Upper lobe of left lung (tissue), 6 donors: Measurements from ENCODE around the gene APOB. TPM values are rescaled to one million over a fixed set of nuclear protein-coding genes. Genes with fewer than 3 reads are reported as not detected.

Source experiments
- ATAC-seq, 2 donors: fragments of 200-7000 bp; cut with Tn5 transposase; one replicate each; pipeline ENCODE4 v1.9.1; 2022; ENCODE audit warnings: mild to moderate bottlenecking in 2 of 2, moderate library complexity in 2 of 2; ENCODE audit not compliant: low FRiP score in 2 of 2
- DNase-seq, 2 donors: peaks; one replicate each; pipeline ENCODE4 v3.0.0-alpha.2; 2019 to 2020
- H3K27ac ChIP-seq, 4 donors: fragments of 200-600 bp; sonication (generic); one replicate each; pipeline ENCODE4 v1.5.1; 2016 to 2019
- H3K27me3 ChIP-seq, 4 donors: fragments of 200-600 bp; sonication (generic); one replicate each; pipeline ENCODE4 v1.5.1; 2017 to 2019
- H3K36me3 ChIP-seq, 4 donors: fragments of 200-600 bp; sonication (generic); one replicate each; pipeline ENCODE4 v1.5.1; 2016 to 2019
- H3K4me1 ChIP-seq, 4 donors: fragments of 200-600 bp; sonication (generic); one replicate each; pipeline ENCODE4 v1.5.1; 2018 to 2019
- H3K4me3 ChIP-seq, 4 donors: fragments of 200-600 bp; sonication (generic); one replicate each; pipeline ENCODE4 v1.5.1; 2017 to 2019; ENCODE audit warnings: mild to moderate bottlenecking in 2 of 4, moderate library complexity in 1 of 4
- H3K9me3 ChIP-seq, 4 donors: fragments of 200-600 bp; sonication (generic); one replicate each; pipeline ENCODE4 v1.5.1; 2018 to 2019
- EP300 ChIP-seq, 4 donors: sonication (generic); formaldehyde crosslinking; IDR thresholded peaks; one replicate each; pipeline ENCODE4 v1.5.1; 2017; ENCODE audit warnings: antibody characterized with exemption in 4 of 4, control low read depth in 2 of 4
- POLR2A ChIP-seq, 4 donors: fragments of 450-650 bp; IDR thresholded peaks; one replicate each; pipeline ENCODE4 v1.5.1; 2016 to 2017; ENCODE audit warnings: antibody characterized with exemption in 4 of 4, mild to moderate bottlenecking in 2 of 4
- POLR2AphosphoS5 ChIP-seq, 2 donors: sonication (generic); formaldehyde crosslinking; IDR thresholded peaks; one replicate each; pipeline ENCODE4 v1.5.1; 2017; ENCODE audit warnings: antibody characterized with exemption in 2 of 2
- WGBS, 2 donors: methylation state at CpG; one replicate each; pipeline ENCODE4 v1.1.5; 2017 to 2018; 5-methylcytosine and 5-hydroxymethylcytosine counted together
- total RNA-seq, 6 donors: library from RNA; depleted of rRNA in 4 of 6; stranded (reverse); fragments of >200 nt in 4 of 6; gene quantifications; one replicate each; pipeline versions ENCODE4 v1.1.0 to v1.2.1, GENCODE V29; 2016 to 2021
- TF ChIP-seq, protein P1 (sequence below), 6 experiments: fragments of 450-650 bp in 4 of 6; fragments of 200-600 bp in 2 of 6; sonication (generic) in 2 of 6; IDR thresholded peaks; one replicate each; pipeline ENCODE4 v1.5.1; 2016 to 2019; ENCODE audit warnings: antibody characterized with exemption in 6 of 6
- donor health status: DM: no; HTN: no; CAD: no; lungs with moderate emphysema.
- donor health status: DM: no; HTN: yes; CAD: no; lungs with severe emphysema.

The APOB gene
- total RNA-seq, 6 donors from 2014 or later: under 0.01 to 2.1 (median 0.60) TPM

DNA sequence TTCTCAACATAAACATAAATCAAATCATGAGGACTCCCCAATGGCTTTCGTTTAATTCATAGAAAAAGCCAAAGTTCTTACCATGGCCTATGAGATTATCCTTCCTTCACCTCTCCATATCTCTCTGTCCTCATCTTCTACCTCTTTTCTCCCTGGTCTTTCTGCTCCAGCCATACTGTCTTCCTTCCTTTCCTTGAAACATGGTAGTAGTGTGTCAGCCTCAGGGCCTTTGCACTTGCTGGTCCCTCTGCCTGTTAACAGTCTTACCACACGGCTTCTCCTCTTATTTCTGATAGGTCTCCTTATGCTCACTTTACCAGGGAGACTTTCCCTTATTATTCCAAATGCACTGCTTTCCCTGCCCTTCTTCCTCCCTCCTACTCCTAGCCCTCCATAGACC lies 25.6 kb downstream of the APOB start:
- no peak for TF ChIP-seq POLR2AphosphoS5 (IDR thresholded peaks at IDR 0.05)
- TF ChIP-seq EP300 (IDR thresholded peaks at IDR 0.05): no peak
- TF ChIP-seq, protein P1, sequence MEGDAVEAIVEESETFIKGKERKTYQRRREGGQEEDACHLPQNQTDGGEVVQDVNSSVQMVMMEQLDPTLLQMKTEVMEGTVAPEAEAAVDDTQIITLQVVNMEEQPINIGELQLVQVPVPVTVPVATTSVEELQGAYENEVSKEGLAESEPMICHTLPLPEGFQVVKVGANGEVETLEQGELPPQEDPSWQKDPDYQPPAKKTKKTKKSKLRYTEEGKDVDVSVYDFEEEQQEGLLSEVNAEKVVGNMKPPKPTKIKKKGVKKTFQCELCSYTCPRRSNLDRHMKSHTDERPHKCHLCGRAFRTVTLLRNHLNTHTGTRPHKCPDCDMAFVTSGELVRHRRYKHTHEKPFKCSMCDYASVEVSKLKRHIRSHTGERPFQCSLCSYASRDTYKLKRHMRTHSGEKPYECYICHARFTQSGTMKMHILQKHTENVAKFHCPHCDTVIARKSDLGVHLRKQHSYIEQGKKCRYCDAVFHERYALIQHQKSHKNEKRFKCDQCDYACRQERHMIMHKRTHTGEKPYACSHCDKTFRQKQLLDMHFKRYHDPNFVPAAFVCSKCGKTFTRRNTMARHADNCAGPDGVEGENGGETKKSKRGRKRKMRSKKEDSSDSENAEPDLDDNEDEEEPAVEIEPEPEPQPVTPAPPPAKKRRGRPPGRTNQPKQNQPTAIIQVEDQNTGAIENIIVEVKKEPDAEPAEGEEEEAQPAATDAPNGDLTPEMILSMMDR (IDR thresholded peaks at IDR 0.05): no peak
- no peak for TF ChIP-seq POLR2A (IDR thresholded peaks at IDR 0.05)
- ATAC-seq: no peak
- H3K9me3 ChIP-seq: no peaks in the 10 kb centered on the region

DNA sequence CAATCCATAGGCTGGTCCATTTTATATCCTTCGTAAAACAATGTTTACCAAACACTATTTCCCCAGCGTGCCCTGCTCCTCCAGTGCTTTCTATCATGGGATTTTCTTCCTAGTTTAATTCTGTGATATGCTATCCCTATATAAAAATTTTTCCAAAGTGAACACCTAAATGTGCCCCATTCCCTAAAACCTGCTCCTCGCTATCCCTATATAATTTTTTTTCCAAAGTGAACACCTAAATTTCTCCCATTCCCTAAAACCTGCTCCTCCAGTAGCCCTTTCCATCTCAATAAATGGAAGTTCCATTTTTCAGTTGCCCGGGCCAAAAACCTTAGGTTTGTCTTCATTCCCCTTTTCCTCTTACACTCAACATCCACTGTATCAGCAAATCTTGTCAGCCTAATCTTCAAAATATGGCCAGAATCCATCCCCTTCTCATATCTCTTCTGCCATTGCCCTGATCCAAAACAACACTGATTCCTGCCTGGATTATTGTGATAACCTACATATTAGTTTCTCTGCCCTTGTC lies 26.1 kb downstream of the APOB start:
- Histone ChIP-seq H3K27ac (no peak overlapping the region), H3K27me3 (no peaks in the 10 kb centered on the region), H3K4me1 (no peaks in the 10 kb centered on the region), H3K36me3 (no peaks in the 10 kb centered on the region), H3K9me3 (no peaks in the 10 kb centered on the region), H3K4me3 (no peak overlapping the region)
- no peak for ATAC-seq
- WGBS, 2 donors: 77 to 86% methylated on average over 4 of the region's 4 CpGs
- TF ChIP-seq POLR2A (IDR thresholded peaks at IDR 0.05) (no peak), EP300 (IDR thresholded peaks at IDR 0.05) (no peak), POLR2AphosphoS5 (IDR thresholded peaks at IDR 0.05) (no peak)
- TF ChIP-seq, protein P1 (IDR thresholded peaks at IDR 0.05): no peak
- no peak for DNase-seq

More for the DNA sequence above, 25.6 kb downstream of the APOB start:
- DNase-seq: no peak
- WGBS, 2 donors: 92% methylated on average over 2 of the region's 2 CpGs
- H3K27me3 ChIP-seq: no peaks in the 10 kb centered on the region
- H3K27ac ChIP-seq: no peak overlapping the region
- no peaks in the 10 kb centered on the region for H3K4me1 ChIP-seq
- no peak overlapping the region for H3K4me3 ChIP-seq
- H3K36me3 ChIP-seq: no peaks in the 10 kb centered on the region

DNA sequence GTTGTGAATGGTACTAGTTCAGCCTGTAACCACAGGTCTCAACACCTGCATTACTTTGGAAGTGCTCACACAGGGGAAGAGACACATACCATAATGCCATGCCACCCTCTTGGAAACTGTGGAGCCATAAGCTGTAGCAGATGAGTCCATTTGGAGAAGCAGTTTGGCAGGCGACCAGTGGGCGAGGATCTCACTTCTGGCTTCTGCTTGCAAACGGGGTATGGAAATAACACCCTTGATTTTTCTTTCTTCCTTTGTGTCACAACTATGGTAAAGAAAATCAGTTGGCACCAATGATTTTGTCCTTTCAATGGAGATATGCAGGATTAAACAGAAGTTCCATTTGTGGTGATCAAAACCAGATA lies 28.6 kb downstream of the APOB start:
- ATAC-seq (no peak), DNase-seq (no peak)
- TF ChIP-seq POLR2A (IDR thresholded peaks at IDR 0.05): no peak
- TF ChIP-seq, protein P1 (IDR thresholded peaks at IDR 0.05): no peak
- no peak for TF ChIP-seq POLR2AphosphoS5 (IDR thresholded peaks at IDR 0.05)
- TF ChIP-seq EP300 (IDR thresholded peaks at IDR 0.05): no peak
- H3K36me3 ChIP-seq: no peaks in the 10 kb centered on the region
- H3K27me3 ChIP-seq: no peaks in the 10 kb centered on the region
- H3K27ac ChIP-seq: no peak overlapping the region
- no peak overlapping the region for H3K4me3 ChIP-seq
- WGBS, 2 donors: 89% methylated on average over 3 of the region's 3 CpGs
- no peaks in the 10 kb centered on the region for H3K9me3 ChIP-seq
- no peaks in the 10 kb centered on the region for H3K4me1 ChIP-seq

DNA sequence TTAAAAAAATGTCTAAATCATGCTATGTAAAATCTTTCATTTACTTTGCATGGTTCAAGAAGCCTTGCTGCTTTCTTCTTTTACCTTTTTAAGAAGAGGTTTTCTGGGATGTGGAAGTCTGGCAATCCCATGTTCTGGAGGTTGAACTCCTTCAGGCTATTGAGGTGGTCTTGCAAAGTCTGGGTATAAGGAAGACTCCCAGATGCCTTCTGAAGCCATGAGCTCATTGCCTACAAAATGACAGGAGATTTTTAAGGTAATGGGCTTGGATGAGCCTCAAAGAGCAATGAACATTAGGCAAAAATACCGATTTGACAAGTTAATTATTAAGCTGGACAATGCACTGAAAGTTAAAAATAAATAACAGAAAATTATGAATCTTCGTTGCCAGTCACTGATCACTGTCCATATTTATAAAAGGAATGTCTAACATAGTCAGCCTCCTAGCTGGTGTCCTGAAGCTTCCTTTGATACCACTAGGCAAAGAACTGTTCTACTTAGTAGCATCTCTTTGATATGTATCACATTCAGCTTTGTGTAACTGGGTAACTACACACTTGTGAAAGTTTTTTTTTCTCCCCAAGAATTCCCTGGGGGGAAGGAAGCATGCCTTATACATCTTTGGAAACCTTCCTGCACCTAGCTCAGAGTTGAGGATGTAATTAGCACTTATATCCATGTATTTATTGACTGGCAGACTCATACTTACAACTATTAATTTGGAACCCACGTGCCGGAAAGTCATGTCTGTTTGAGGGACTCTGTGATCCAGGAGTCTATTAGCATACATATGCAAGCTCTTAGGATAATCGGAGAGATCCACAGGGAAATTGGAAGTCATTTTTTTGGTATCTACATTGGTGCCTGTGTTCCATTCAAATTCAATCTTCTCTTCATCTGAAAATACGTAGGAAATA lies 29.3 kb downstream of the APOB start:
- Histone ChIP-seq H3K36me3 (no peaks in the 10 kb centered on the region), H3K4me3 (no peak overlapping the region), H3K27ac (no peak overlapping the region), H3K9me3 (no peaks in the 10 kb centered on the region), H3K27me3 (no peaks in the 10 kb centered on the region), H3K4me1 (no peaks in the 10 kb centered on the region)
- WGBS, 2 donors: 78 to 91% methylated on average over 6 of the region's 6 CpGs
- TF ChIP-seq POLR2A (IDR thresholded peaks at IDR 0.05): no peak
- no peak for TF ChIP-seq EP300 (IDR thresholded peaks at IDR 0.05)
- TF ChIP-seq, protein P1 (IDR thresholded peaks at IDR 0.05): no peak
- TF ChIP-seq POLR2AphosphoS5 (IDR thresholded peaks at IDR 0.05): no peak
- DNase-seq (no peak), ATAC-seq (no peak)
